Sigmoid colon (tissue), 7 donors: ENCODE results near the gene RNMT. TPM values are rescaled to one million over a fixed set of nuclear protein-coding genes. Genes with fewer than 3 reads are reported as not detected.
A peak's percentile ranks its signal among the peaks of the same experiment; 100 is the strongest.

Source experiments
- DNase-seq: peaks from one replicate; pipeline ENCODE4 v3.0.0-alpha.2; 2019
- H3K27ac ChIP-seq, 4 donors: fragments of 200-600 bp; sonication (generic); one replicate each; pipeline ENCODE4 v1.5.1; 2016 to 2019; ENCODE audit warnings: mild to moderate bottlenecking in 1 of 4
- H3K27me3 ChIP-seq, 3 donors: fragments of 200-600 bp; sonication (generic); one replicate each; pipeline ENCODE4 v1.5.1; 2019; ENCODE audit warnings: mild to moderate bottlenecking in 1 of 3
- H3K36me3 ChIP-seq, 4 donors: fragments of 200-600 bp; sonication (generic); one replicate each; pipeline ENCODE4 v1.5.1; 2016 to 2019
- H3K4me1 ChIP-seq, 4 donors: fragments of 200-600 bp; sonication (generic); one replicate each; pipeline ENCODE4 v1.5.1; 2017 to 2019
- H3K4me3 ChIP-seq, 4 donors: fragments of 200-600 bp; sonication (generic); one replicate each; pipeline ENCODE4 v1.5.1; 2017 to 2019; ENCODE audit warnings: mild to moderate bottlenecking in 2 of 4, moderate library complexity in 1 of 4
- H3K9me3 ChIP-seq, 4 donors: fragments of 200-600 bp in 3 of 4; sonication (generic) in 3 of 4; one replicate each; pipeline versions ENCODE4 v1.5.1 to v1.6.1; 2013 to 2019
- CTCF ChIP-seq, 4 experiments: fragments of 450-650 bp in 3 of 4; fragments of 200-600 bp in 1 of 4; IDR thresholded peaks; one replicate each; pipeline ENCODE4 v1.5.1; 2016 to 2019; ENCODE audit warnings: antibody characterized with exemption in 4 of 4, mild to moderate bottlenecking in 3 of 4, moderate library complexity in 2 of 4
- EP300 ChIP-seq, 4 donors: sonication (generic); formaldehyde crosslinking; IDR thresholded peaks; one replicate each; pipeline ENCODE4 v1.6.1; 2017; ENCODE audit warnings: antibody characterized with exemption in 4 of 4
- POLR2A ChIP-seq, 2 donors: fragments of 450-650 bp; IDR thresholded peaks; one replicate each; pipeline ENCODE4 v1.6.1; 2016; ENCODE audit warnings: antibody characterized with exemption in 2 of 2, mild to moderate bottlenecking in 2 of 2, moderate library complexity in 2 of 2
- POLR2AphosphoS5 ChIP-seq, 4 donors: sonication (generic); formaldehyde crosslinking; IDR thresholded peaks; one replicate each; pipeline ENCODE4 v1.6.1; 2017; ENCODE audit warnings: antibody characterized with exemption in 4 of 4
- WGBS, 2 donors: extraction: QIAGEN DNeasy Blood & Tissue Kit; methylation state at CpG; one replicate each; pipeline ENCODE4 v1.1.7; 2013; 5-methylcytosine and 5-hydroxymethylcytosine counted together
- intact Hi-C: fragments of 100-400 bp; cut with DNase I; formaldehyde crosslinking; loops from one replicate; pipeline ENCODE4 v1.15.1; 2023
- polyA plus RNA-seq, 3 donors: library from polyadenylated mRNA; stranded (reverse); fragments of 200-250 nt; gene quantifications; one replicate each; pipeline ENCODE4 v1.2.3, GENCODE V29; 2013
- total RNA-seq, 4 donors: library from RNA; depleted of rRNA; stranded (reverse); fragments of >200 nt; gene quantifications; one replicate each; pipeline ENCODE4 v1.1.0, GENCODE V29; 2016
- donor health status: healthy with polysubstance abuse.
- donor health status: Bipolar disorder and iron deficiency.
- donor health status: healthy.

The RNMT gene
- total and polyA plus RNA-seq, 7 donors, result 7.2 to 22.3 (median 16.1) TPM

GRCh38 chr18:13715330-13715729 is 11.1 kb upstream of the RNMT start:
- Histone ChIP-seq H3K4me1 (peaks cover 0 to 16% (median 0%) of the 10 kb centered on the region in 4 donors), H3K4me3 (no peak overlapping the region), H3K36me3 (no peaks in the 10 kb centered on the region), H3K27me3 (no peaks in the 10 kb centered on the region), H3K27ac (no peak overlapping the region), H3K9me3 (peaks cover 0 to 3% (median 0%) of the 10 kb centered on the region in 4 donors)
- intact Hi-C loops, result no loop called here
- 93 to 99% methylated on average over 2 of the region's 2 CpGs for WGBS, 2 donors
- TF ChIP-seq POLR2A (IDR thresholded peaks at IDR 0.05) (no peak), EP300 (IDR thresholded peaks at IDR 0.05) (no peak), CTCF (IDR thresholded peaks at IDR 0.05) (no peak), POLR2AphosphoS5 (IDR thresholded peaks at IDR 0.05) (no peak)
- DNase-seq, result no peak

GRCh38 chr18:13716916-13717315 is 9.6 kb upstream of the RNMT start:
- H3K4me1 ChIP-seq, result peaks cover 0 to 16% (median 0%) of the 10 kb centered on the region in 4 donors
- 81 to 88% methylated on average over 4 of the region's 4 CpGs for WGBS, 2 donors
- TF ChIP-seq EP300 (IDR thresholded peaks at IDR 0.05) (no peak), CTCF (IDR thresholded peaks at IDR 0.05) (no peak), POLR2AphosphoS5 (IDR thresholded peaks at IDR 0.05) (no peak), POLR2A (IDR thresholded peaks at IDR 0.05) (no peak)
- H3K4me3 ChIP-seq, result no peak overlapping the region
- DNase-seq, result no peak
- peaks cover 0 to 3% (median 0%) of the 10 kb centered on the region in 4 donors for H3K9me3 ChIP-seq
- no peak overlapping the region for H3K27ac ChIP-seq
- no peaks in the 10 kb centered on the region for H3K36me3 ChIP-seq
- intact Hi-C loops, result no loop called here
- no peaks in the 10 kb centered on the region for H3K27me3 ChIP-seq

DNA sequence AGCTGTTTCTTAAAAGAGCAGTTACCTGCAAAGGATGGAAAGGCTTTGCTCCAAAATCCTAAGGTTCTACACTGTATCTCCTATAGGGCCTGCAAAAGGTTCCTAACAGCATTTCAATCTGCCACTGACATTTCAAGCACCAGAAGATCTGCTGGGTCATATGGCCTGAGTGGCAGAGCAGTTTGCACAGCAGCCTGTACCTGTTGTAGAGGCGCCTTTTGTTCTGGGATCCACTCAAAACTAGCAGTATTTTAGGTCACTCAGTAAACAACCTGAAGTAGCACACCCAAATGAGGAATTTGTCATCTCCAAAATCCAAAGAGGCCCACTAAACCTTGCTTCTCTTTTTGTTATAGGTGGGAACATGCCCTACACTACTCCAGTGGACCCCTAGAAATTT is 6.3 kb upstream of the RNMT start:
- intact Hi-C loops, result loop anchor here (10.0 kb wide), 1 partner anchor 105 kb away; no protein-coding TSS in a partner anchor
- Histone ChIP-seq H3K36me3 (no peaks in the 10 kb centered on the region), H3K4me1 (peaks cover 0 to 28% (median 14%) of the 10 kb centered on the region in 4 donors), H3K9me3 (peaks cover 0 to 3% (median 0%) of the 10 kb centered on the region in 4 donors), H3K4me3 (no peak overlapping the region), H3K27me3 (no peaks in the 10 kb centered on the region), H3K27ac (no peak overlapping the region)
- DNase-seq, result no peak
- 93 to 98% methylated on average over 1 of the region's 1 CpG for WGBS, 2 donors
- TF ChIP-seq POLR2AphosphoS5 (IDR thresholded peaks at IDR 0.05), result no peak

DNA sequence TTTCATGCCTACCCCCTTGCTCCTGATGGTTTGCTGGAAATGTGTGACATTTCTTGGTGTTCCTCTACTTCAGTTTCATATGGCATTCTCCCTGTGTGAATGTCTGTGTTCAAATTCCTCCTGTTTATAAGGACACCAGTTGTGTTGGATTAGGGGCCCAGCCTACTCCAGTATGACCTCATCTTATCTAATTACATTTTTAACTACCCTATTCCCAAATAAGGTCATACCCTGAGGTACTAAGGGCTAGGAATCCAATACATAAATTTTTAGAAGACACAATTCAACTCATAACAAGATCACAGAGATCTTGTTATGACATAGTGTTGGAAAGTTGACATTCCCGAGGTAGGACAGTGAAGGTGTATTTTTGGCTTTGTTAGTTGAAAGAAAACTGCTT is 5.6 kb upstream of the RNMT start:
- Histone ChIP-seq H3K4me3 (no peak overlapping the region), H3K36me3 (no peaks in the 10 kb centered on the region), H3K27ac (no peak overlapping the region), H3K27me3 (no peaks in the 10 kb centered on the region), H3K9me3 (peaks cover 0 to 3% (median 0%) of the 10 kb centered on the region in 4 donors), H3K4me1 (peaks cover 0 to 35% (median 20%) of the 10 kb centered on the region in 4 donors)
- DNase-seq, result no peak
- intact Hi-C loops, result loop anchor here (10.0 kb wide), 1 partner anchor 106 kb away; no protein-coding TSS in a partner anchor
- TF ChIP-seq POLR2A (IDR thresholded peaks at IDR 0.05) (no peak), CTCF (IDR thresholded peaks at IDR 0.05) (no peak), EP300 (IDR thresholded peaks at IDR 0.05) (no peak), POLR2AphosphoS5 (IDR thresholded peaks at IDR 0.05) (no peak)
- WGBS, 2 donors, result 85 to 87% methylated on average over 1 of the region's 1 CpG

DNA sequence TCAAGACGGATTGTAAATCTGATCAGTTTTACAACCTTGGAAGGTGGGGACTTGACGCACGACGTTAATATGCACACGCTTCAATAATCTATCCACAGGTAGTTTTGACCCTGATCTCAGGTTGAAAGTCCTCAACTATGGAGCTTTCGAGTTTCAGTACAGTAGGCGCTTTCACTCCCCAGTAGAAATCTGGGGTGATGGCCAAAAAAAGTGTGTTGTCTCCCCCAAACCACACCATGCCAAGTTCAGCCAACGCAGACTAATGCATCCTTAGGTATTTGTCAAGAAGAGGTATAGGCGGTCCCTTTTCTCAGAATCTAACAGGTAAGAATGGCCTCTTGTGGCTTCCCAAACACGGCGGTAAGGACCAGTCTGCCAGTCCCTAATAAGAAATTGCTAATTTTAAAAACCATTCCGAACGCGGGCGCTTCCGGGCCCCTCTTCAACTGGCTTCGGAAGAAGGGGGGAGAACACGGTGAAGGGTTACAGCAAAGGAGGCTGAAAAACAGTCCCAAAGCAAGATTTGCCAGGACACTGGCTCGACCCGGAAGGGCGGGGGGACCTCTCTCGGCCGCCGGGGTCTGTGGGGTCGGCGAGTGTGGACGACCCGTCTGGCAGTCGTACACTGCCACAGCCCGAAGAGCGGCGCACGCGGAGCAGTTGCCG is 774 bp upstream of the RNMT start:
- TF ChIP-seq POLR2A (IDR thresholded peaks at IDR 0.05) (no peak), CTCF (IDR thresholded peaks at IDR 0.05) (no peak), POLR2AphosphoS5 (IDR thresholded peaks at IDR 0.05) (no peak), EP300 (IDR thresholded peaks at IDR 0.05) (no peak)
- intact Hi-C loops, result loop anchor here (2.0 to 10.0 kb wide), 7 partner anchors 111 to 1023 kb away; partner anchors contain the start of genes CEP192, CEP76, PSMG2 and PTPN2
- Histone ChIP-seq H3K9me3 (no peaks in the 10 kb centered on the region), H3K27me3 (no peaks in the 10 kb centered on the region), H3K4me3 (peak overlapping the region; percentile 80 to 98 (median 94)), H3K27ac (peak overlapping the region; percentile 93 to 95 (median 95)), H3K36me3 (no peaks in the 10 kb centered on the region), H3K4me1 (peaks cover 0 to 31% (median 29%) of the 10 kb centered on the region in 4 donors)
- no peak for DNase-seq
- 2 to 5% methylated on average over 35 of the region's 35 CpGs for WGBS, 2 donors
